Measurements from ENCODE around the gene TEX19.

DNA sequence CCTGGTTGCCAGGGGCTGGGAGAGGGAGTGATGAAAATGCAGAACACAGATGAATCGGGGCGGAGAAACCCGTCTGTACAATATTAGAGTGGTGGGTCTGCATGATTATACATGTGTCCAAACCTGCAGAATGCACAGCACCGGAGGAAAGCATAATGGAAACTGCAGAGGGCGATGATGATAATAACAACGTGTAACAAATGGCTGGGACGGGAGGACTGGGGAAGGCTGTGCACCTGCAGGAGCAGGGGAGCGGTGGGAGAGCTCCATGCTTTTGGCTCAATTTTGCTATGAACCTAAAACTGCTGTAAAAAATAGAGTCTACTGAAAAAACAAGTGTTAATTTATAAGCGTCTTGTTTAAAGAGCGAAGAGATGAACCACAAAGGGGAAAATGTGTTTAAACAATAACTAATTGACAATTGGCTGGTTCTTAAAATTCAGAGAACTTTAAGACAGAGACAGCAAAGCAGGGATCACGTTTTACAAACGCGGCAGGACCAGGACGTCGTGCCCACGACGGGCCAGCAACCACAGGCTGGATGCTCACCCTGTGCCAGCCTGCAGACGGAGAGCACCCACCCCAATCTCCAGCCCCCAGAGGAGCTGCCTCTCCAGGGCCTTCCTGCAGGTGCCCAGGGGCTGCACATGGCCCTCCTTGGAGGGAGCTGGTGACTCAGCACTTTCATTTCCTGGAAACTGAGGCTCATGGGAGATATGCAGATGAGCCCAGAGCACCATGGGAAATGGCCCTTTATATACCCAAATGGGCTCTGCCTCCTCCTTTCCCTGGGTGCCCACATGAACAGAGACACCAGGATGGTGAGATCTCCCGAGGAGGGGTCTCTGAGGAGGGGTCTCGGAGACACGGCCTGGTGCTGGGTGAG, at the start of gene TEX19:
- TF ChIP-seq, protein P1, sequence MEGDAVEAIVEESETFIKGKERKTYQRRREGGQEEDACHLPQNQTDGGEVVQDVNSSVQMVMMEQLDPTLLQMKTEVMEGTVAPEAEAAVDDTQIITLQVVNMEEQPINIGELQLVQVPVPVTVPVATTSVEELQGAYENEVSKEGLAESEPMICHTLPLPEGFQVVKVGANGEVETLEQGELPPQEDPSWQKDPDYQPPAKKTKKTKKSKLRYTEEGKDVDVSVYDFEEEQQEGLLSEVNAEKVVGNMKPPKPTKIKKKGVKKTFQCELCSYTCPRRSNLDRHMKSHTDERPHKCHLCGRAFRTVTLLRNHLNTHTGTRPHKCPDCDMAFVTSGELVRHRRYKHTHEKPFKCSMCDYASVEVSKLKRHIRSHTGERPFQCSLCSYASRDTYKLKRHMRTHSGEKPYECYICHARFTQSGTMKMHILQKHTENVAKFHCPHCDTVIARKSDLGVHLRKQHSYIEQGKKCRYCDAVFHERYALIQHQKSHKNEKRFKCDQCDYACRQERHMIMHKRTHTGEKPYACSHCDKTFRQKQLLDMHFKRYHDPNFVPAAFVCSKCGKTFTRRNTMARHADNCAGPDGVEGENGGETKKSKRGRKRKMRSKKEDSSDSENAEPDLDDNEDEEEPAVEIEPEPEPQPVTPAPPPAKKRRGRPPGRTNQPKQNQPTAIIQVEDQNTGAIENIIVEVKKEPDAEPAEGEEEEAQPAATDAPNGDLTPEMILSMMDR (IDR thresholded peaks at IDR 0.05; ENCODE audit: low read length), result peak; percentile 13; the same call in 1 of the 2 replicates
- TF ChIP-seq EZH2 (IDR thresholded peaks at IDR 0.05; ENCODE audit: borderline replicate concordance, low read length), result no peak

All from OCI-LY1 (cell line).